OCI-LY7 (cell line): ENCODE measurements around the gene HES4. TPM values are rescaled to one million over a fixed set of nuclear protein-coding genes. Genes with fewer than 3 reads are reported as not detected.

Source experiments
- BruUV-seq: library from RNA; stranded (reverse); fragments of 400-500 nt; replicated peaks from 2 replicates; lab custom pipeline; 2021; lab: Mats Ljungman, UMichigan
- CTCF ChIA-PET: fragments of 300-600 bp; sonication (Branson Sonifier 250); formaldehyde crosslinking; loops from one replicate; lab custom pipeline; 2022; ENCODE audit warnings: antibody characterized with exemption; ENCODE audit not compliant: unreplicated experiment; lab: Charles Lee
- POLR2A ChIA-PET: fragments of 300-600 bp; sonication (Branson Sonifier 250); formaldehyde crosslinking; loops from one replicate; lab custom pipeline; 2022; ENCODE audit warnings: antibody characterized with exemption; lab: Charles Lee
- DNase-seq: peaks from one replicate; pipeline ENCODE4 v3.0.0-alpha.2; 2015; ENCODE audit warnings: low spot score
- H2AFZ ChIP-seq: fragments of 200-600 bp; sonication (generic), shearing (Covaris generic); 2 replicates; pipeline ENCODE4 v1.6.1; 2014; ENCODE audit warnings: mild to moderate bottlenecking, antibody characterized with exemption, low read length, moderate library complexity
- H3K27ac ChIP-seq: fragments of 200-600 bp; sonication (generic); 2 replicates; pipeline ENCODE4 v1.5.1; 2014; ENCODE audit warnings: mixed run types, low read depth, mild to moderate bottlenecking, moderate library complexity, low read length, inconsistent platforms; ENCODE audit not compliant: poor library complexity, severe bottlenecking
- H3K36me3 ChIP-seq: fragments of 200-600 bp; sonication (generic); 2 replicates; pipeline ENCODE4 v1.6.1; 2014; ENCODE audit warnings: mild to moderate bottlenecking, antibody characterized with exemption, low read length, moderate library complexity, mixed read lengths; ENCODE audit not compliant: insufficient read depth
- H3K4me1 ChIP-seq: fragments of 200-600 bp; sonication (generic); 2 replicates; pipeline ENCODE4 v1.5.1; 2014; ENCODE audit warnings: mild to moderate bottlenecking, low read length; ENCODE audit not compliant: insufficient read depth, poor library complexity, severe bottlenecking
- H3K4me2 ChIP-seq: fragments of 200-600 bp; sonication (generic); 2 replicates; pipeline ENCODE4 v1.6.1; 2014; ENCODE audit warnings: mild to moderate bottlenecking, low read length
- H3K4me3 ChIP-seq: fragments of 200-600 bp; sonication (generic); 2 replicates; pipeline ENCODE4 v1.5.1; 2014; ENCODE audit warnings: mild to moderate bottlenecking, low read depth, low read length; ENCODE audit not compliant: poor library complexity, severe bottlenecking
- H3K79me2 ChIP-seq: fragments of 200-600 bp; sonication (generic); 2 replicates; pipeline ENCODE4 v1.6.1; 2016; ENCODE audit warnings: low read depth, mild to moderate bottlenecking, low read length, moderate library complexity, mixed read lengths; ENCODE audit not compliant: insufficient read depth
- H3K9me2 ChIP-seq: fragments of 200-600 bp; sonication (generic); 2 replicates; pipeline ENCODE4 v1.6.1; 2016; ENCODE audit warnings: mild to moderate bottlenecking, low read length, mixed read lengths; ENCODE audit not compliant: insufficient read depth
- H3K9me3 ChIP-seq: fragments of 200-600 bp; sonication (generic); 2 replicates; pipeline ENCODE4 v1.6.1; 2014; ENCODE audit warnings: mild to moderate bottlenecking, mixed run types, low read length, mixed read lengths
- H4K20me1 ChIP-seq: fragments of 200-600 bp; sonication (generic); 2 replicates; pipeline ENCODE4 v1.6.1; 2014; ENCODE audit warnings: mild to moderate bottlenecking, antibody characterized with exemption, low read length, moderate library complexity, mixed read lengths; ENCODE audit not compliant: insufficient read depth
- EZH2phosphoT487 ChIP-seq: fragments of 200-600 bp; sonication (generic); IDR thresholded peaks from 2 replicates; pipeline ENCODE4 v1.6.1; 2018; ENCODE audit warnings: low read depth, borderline replicate concordance, mild to moderate bottlenecking, mixed run types, antibody characterized with exemption, low read length, moderate library complexity, mixed read lengths
- intact Hi-C: fragments of 100-400 bp; cut with micrococcal nuclease; formaldehyde crosslinking; loops from one replicate; pipeline ENCODE4 v1.10.0; 2022; ENCODE audit not compliant: unreplicated experiment
- total RNA-seq, 2 experiments: library from RNA; depleted of rRNA in 1 of 2; stranded (reverse); fragments of >200 nt in 1 of 2; shearing (Covaris generic) in 1 of 2; gene quantifications; 2 replicates each; pipeline ENCODE4 v1.2.3, GENCODE V29; 2014 to 2022
- TF ChIP-seq, protein P1 (sequence below): fragments of 200-600 bp; sonication (generic); conservative IDR thresholded peaks from 2 replicates; pipeline ENCODE4 v1.5.1; 2014; ENCODE audit warnings: mild to moderate bottlenecking, antibody characterized with exemption, low read length, moderate library complexity, mixed read lengths

The HES4 gene
- total RNA-seq, 2 experiments from 2014 or later, result not detected

DNA sequence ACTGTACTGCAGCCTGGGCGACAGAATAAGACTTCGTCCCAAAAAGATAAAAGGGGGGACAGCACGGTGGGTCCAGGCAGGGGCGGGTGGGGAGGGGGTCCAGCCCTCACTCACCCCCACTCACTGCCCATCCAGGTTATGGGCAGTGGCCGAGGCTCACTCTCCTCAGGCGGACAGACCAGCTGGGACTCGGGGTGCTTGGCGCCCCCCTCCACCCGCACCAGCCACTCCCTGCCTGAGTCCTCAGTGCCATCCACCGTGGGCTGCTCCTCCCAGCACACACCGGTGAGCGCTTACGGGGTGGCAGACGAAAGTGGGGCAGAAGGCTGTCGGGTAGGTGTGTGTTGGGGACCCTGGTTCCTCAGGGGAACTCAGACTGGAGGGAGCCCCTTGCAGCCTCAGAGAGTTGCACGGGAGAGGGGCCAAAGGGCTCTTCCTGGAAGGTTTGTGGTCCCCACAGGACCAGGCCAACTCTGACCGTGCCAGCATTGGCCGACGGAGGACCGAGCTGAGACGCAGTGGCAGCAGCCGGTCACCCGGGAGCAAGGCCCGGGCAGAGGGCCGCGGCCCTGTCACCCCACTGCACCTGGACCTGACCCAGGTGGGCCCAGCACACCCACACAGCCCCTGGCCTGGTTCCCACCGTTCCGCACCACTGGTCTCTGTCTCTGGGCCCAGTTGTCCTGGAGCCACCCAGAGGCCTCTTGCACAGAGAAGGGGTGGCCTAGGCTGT lies 27.0 kb downstream of the HES4 start:
- Histone ChIP-seq H3K4me3 (no peak overlapping the region), H4K20me1 (no peaks in the 10 kb centered on the region; the same call in 1 of the 2 replicates), H3K9me2 (no peaks in the 10 kb centered on the region), H3K79me2 (no peaks in the 10 kb centered on the region), H3K36me3 (no peaks in the 10 kb centered on the region), H3K9me3 (no peaks in the 10 kb centered on the region), H3K27ac (no peak overlapping the region), H3K4me2 (no peak overlapping the region), H3K4me1 (no peaks in the 10 kb centered on the region), H2AFZ (no peak overlapping the region)
- CTCF ChIA-PET, result no interaction called here
- no peak for DNase-seq
- intact Hi-C loops, result no loop called here
- no peak for TF ChIP-seq EZH2phosphoT487
- TF ChIP-seq, protein P1, sequence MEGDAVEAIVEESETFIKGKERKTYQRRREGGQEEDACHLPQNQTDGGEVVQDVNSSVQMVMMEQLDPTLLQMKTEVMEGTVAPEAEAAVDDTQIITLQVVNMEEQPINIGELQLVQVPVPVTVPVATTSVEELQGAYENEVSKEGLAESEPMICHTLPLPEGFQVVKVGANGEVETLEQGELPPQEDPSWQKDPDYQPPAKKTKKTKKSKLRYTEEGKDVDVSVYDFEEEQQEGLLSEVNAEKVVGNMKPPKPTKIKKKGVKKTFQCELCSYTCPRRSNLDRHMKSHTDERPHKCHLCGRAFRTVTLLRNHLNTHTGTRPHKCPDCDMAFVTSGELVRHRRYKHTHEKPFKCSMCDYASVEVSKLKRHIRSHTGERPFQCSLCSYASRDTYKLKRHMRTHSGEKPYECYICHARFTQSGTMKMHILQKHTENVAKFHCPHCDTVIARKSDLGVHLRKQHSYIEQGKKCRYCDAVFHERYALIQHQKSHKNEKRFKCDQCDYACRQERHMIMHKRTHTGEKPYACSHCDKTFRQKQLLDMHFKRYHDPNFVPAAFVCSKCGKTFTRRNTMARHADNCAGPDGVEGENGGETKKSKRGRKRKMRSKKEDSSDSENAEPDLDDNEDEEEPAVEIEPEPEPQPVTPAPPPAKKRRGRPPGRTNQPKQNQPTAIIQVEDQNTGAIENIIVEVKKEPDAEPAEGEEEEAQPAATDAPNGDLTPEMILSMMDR, result no peak
- POLR2A ChIA-PET, result no interaction called here
- no TSS peak for BruUV-seq

DNA sequence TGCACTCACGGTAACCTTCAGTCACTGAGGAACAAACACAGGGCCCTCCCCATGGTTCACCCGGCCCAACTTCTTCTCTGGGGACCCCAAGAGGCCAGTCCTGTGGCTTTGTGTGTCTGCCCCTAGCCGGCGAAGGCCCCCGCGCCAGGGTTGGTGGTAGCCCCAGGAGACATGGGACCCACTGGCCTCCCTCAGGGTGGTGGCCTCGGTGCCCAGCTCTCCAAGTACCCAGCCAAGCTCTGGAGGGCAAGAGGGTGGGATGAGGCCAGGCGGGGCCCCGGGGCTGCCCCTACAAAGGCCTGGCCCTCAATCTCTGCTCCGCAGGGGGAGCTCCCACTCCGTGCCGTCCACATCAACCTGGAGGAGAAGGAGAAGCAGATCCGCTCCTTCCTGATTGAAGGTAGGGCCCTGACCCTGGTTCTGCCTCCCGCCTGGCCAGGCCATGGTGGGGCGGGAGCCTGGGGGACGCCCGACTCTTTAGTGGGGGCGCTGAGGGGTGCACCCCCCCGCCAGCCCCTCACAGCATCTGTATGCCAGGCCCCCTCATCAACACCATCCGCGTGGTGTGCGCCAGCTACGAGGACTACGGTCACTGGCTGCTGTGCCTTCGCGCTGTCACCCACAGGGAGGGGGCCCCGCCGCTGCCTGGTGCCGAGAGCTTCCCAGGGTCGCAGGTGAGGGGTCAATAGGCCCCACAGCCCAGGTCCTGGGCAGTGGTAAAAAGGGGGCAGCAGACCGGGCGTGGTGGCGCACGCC lies 28.0 kb downstream of the HES4 start:
- Histone ChIP-seq H3K4me3 (no peak overlapping the region), H3K36me3 (no peaks in the 10 kb centered on the region), H3K27ac (no peak overlapping the region), H3K9me3 (no peaks in the 10 kb centered on the region), H3K4me2 (no peak overlapping the region), H3K79me2 (no peaks in the 10 kb centered on the region), H4K20me1 (no peaks in the 10 kb centered on the region; the same call in 1 of the 2 replicates), H3K9me2 (no peaks in the 10 kb centered on the region), H3K4me1 (no peaks in the 10 kb centered on the region), H2AFZ (no peak overlapping the region)
- ChIA-PET CTCF (no interaction called here), POLR2A (no interaction called here)
- intact Hi-C loops, result no loop called here
- no TSS peak for BruUV-seq
- no peak for DNase-seq
- no peak for TF ChIP-seq EZH2phosphoT487
- TF ChIP-seq, protein P1, result no peak
